H1 (cell line): ENCODE results near the gene SLC6A19. TPM values are rescaled to one million over a fixed set of nuclear protein-coding genes. Genes with fewer than 3 reads are reported as not detected.

Experiments
- BACH1 ChIP-seq: IDR thresholded peaks from 2 replicates; pipeline ENCODE4 v1.6.1; 2012; ENCODE audit warnings: low read length, improper control_type of control experiment
- E2F6 ChIP-seq: IDR thresholded peaks from 2 replicates; pipeline ENCODE4 v1.6.1; 2012; ENCODE audit warnings: inconsistent platforms
- HDAC2 ChIP-seq, 2 experiments: fragments of 300-600 bp in 1 of 2; sonication (generic) in 1 of 2; IDR thresholded peaks; 2 replicates each; pipeline ENCODE4 v1.6.1; 2011 to 2012; ENCODE audit warnings: low read depth in 2 of 2, low read length in 2 of 2, mild to moderate bottlenecking in 2 of 2, moderate library complexity in 2 of 2, borderline replicate concordance in 1 of 2, inconsistent platforms in 1 of 2
- POLR2A ChIP-seq, 2 experiments: IDR thresholded peaks; 1 replicate in 1 of 2; 2 replicates in 1 of 2; pipeline ENCODE4 v1.6.1; 2011; ENCODE audit warnings: low read depth in 2 of 2, low read length in 2 of 2, mild to moderate bottlenecking in 2 of 2; ENCODE audit errors: control extremely low read depth in 1 of 2
- SAP30 ChIP-seq: fragments of 300-600 bp; sonication (generic); IDR thresholded peaks from 2 replicates; pipeline ENCODE4 v1.7.1; 2012; ENCODE audit warnings: low read length, moderate library complexity, mild to moderate bottlenecking, inconsistent platforms; ENCODE audit not compliant: insufficient read depth, insufficient replicate concordance
- TAF7 ChIP-seq: optimal IDR thresholded peaks from 2 replicates; pipeline ENCODE3; 2011; ENCODE audit warnings: low read depth, mild to moderate bottlenecking, inconsistent platforms, low read length, moderate library complexity, borderline replicate concordance
- polyA plus RNA-seq, 7 experiments: library from polyadenylated mRNA; depleted of rRNA in 3 of 7; stranded (reverse) in 5 of 7; unstranded in 2 of 7; fragments of >200 nt in 5 of 7; fragments of 200-250 nt in 2 of 7; gene quantifications; 1 replicate in 5 of 7; 2 replicates in 1 of 7; 4 replicates in 1 of 7; pipeline versions ENCODE4 v1.2.1 to v1.2.3, GENCODE V29; 2011 to 2013; ENCODE audit warnings: missing spikeins in 2 of 7, mixed read lengths in 2 of 7
- total RNA-seq: library from RNA; stranded (reverse); fragmentation: NEBNext Ultra II Directional; extraction: Animal tissue kit (Norgen Biotek cat#: 25700); gene quantifications from 2 replicates; pipeline ENCODE4 v1.2.1, GENCODE V29; 2021

Gene SLC6A19
- total and polyA plus RNA-seq, 2 of the 8 experiments (the other 6 are each of a cell fraction or from before 2014, with no cell fraction given) = 0.02 TPM; not detected in 1

GRCh38 chr5:1214163-1214935 is 13.0 kb downstream of the SLC6A19 start (continued):
- TF ChIP-seq HDAC2 (IDR thresholded peaks at IDR 0.05; ENCODE audit: borderline replicate concordance in 1 of 2, low read depth in 2 of 2, low read length in 2 of 2) (no peak), E2F6 (no peak), SAP30 (no peak), BACH1 (no peak), TAF7 (no peak), POLR2A (IDR thresholded peaks at IDR 0.05; ENCODE audit: control extremely low read depth in 1 of 2, low read depth in 2 of 2, low read length in 2 of 2) (no peak)
